Umbilical cord (tissue), 2 donors: ENCODE measurements around the gene ELF1. TPM values are rescaled to one million over a fixed set of nuclear protein-coding genes. Genes with fewer than 3 reads are reported as not detected.
"Not testable (repeated sequence)": the region's sequence is repeated elsewhere in the genome, so short reads cannot be mapped to it uniquely, and the experiment has no call there.

ENCODE experiments used
- DNase-seq: peaks from one replicate; pipeline ENCODE4 v3.0.0-alpha.2; 2015; ENCODE audit warnings: low spot score
- total RNA-seq: library from RNA; depleted of rRNA; stranded (reverse); fragments of >200 nt; gene quantifications from one replicate; pipeline ENCODE4 v1.2.3, GENCODE V29; 2014; ENCODE audit warnings: low replicate concordance; ENCODE audit not compliant: insufficient read depth

ELF1 gene
- total RNA-seq, 1 donor from 2014 or later = 67.4 TPM

- no peak for DNase-seq
Measured at GRCh38 chr13:40983259-40983658, 35.9 kb downstream of the ELF1 start.

- DNase-seq = peak; percentile 88
Measured at GRCh38 chr13:40982772-40983171, 36.3 kb downstream of the ELF1 start.

- peak; percentile 12 for DNase-seq
Measured at GRCh38 chr13:40981949-40982348, 37.2 kb downstream of the ELF1 start.

GRCh38 chr13:40981361-40981760, 37.8 kb downstream of the ELF1 start:
- DNase-seq = peak; percentile 25

- DNase-seq = no peak
Measured at GRCh38 chr13:40980461-40980860, 38.7 kb downstream of the ELF1 start.

- DNase-seq = no peak
Measured at GRCh38 chr13:40979232-40979631, 39.9 kb downstream of the ELF1 start.

- DNase-seq = not testable (repeated sequence)
Measured at GRCh38 chr13:40978109-40978508, 41.0 kb downstream of the ELF1 start.

- no peak for DNase-seq
Measured at GRCh38 chr13:40975441-40975840, 43.7 kb downstream of the ELF1 start.

GRCh38 chr13:40974460-40975407, 44.4 kb downstream of the ELF1 start:
- DNase-seq = no peak

- DNase-seq = no peak
Measured at GRCh38 chr13:40973409-40973808, 45.7 kb downstream of the ELF1 start.

GRCh38 chr13:40971321-40971720, 47.8 kb downstream of the ELF1 start:
- DNase-seq = no peak

GRCh38 chr13:40970803-40971202, 48.3 kb downstream of the ELF1 start:
- no peak for DNase-seq

- DNase-seq = no peak
Measured at GRCh38 chr13:40969169-40969901, 49.8 kb downstream of the ELF1 start.

GRCh38 chr13:40968416-40969000, 50.6 kb downstream of the ELF1 start:
- no peak for DNase-seq

GRCh38 chr13:40966298-40966697, 52.8 kb downstream of the ELF1 start:
- no peak for DNase-seq

GRCh38 chr13:40963927-40964326, 55.2 kb downstream of the ELF1 start:
- no peak for DNase-seq

- no peak for DNase-seq
Measured at GRCh38 chr13:40961826-40962225, 57.3 kb downstream of the ELF1 start.

GRCh38 chr13:40961214-40961613, 57.9 kb downstream of the ELF1 start:
- no peak for DNase-seq

- no peak for DNase-seq
Measured at GRCh38 chr13:40960716-40961115, 58.4 kb downstream of the ELF1 start.

GRCh38 chr13:40958655-40959054, 60.5 kb downstream of the ELF1 start:
- no peak for DNase-seq

- no peak for DNase-seq
Measured at GRCh38 chr13:40946485-40946884, 72.6 kb downstream of the ELF1 start.

- DNase-seq = no peak
Measured at GRCh38 chr13:40943073-40943472, 76.0 kb downstream of the ELF1 start.
